ENCODE results near the gene PAPOLA. TPM values are rescaled to one million over a fixed set of nuclear protein-coding genes. Genes with fewer than 3 reads are reported as not detected.

Gene PAPOLA
- total RNA-seq, 1 experiment from 2014 or later, result 223 TPM

DNA sequence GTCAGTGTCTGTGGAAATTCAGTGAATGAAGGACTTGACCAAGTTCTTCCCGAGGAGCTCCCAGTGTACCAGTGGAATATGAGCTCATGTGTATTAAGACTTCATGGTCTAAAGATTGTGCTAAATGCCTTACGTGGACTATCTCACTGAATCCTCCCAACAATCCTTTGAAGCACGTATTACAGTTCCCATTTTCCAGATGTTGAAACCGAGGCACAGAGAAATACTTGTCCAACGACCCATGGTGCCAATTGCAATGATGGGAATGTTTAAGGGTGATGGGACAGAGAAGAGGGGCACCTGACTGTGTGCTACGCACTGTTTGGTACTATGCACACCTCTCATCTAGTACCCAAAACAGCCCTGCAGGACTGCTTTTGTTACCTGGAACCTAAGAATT is 77.2 kb downstream of the PAPOLA start:
- Histone ChIP-seq H3K9me3 (ENCODE audit: control insufficient read depth in 1 of 2, insufficient read depth in 1 of 2, low read depth in 1 of 2, low read length in 2 of 2) (no peaks in the 10 kb centered on the region), H3K9ac (ENCODE audit: low read length) (no peak overlapping the region), H3K36me3 (ENCODE audit: control insufficient read depth in 1 of 2, insufficient read depth in 2 of 2, low read length in 2 of 2) (no peaks in the 10 kb centered on the region), H4K20me1 (ENCODE audit: insufficient read depth) (no peaks in the 10 kb centered on the region), H3K4me3 (replicated peaks in 1 of 2; ENCODE audit: low read depth in 1 of 2, low read length in 2 of 2) (no peak overlapping the region), H3K4me2 (ENCODE audit: low read length) (no peak overlapping the region), H3K4me1 (ENCODE audit: control insufficient read depth in 1 of 2, insufficient read depth in 2 of 2, low read length in 2 of 2) (peaks cover 0 to 1% of the 10 kb centered on the region in 2 experiments; a peak in 1 of 4 replicates), H3K27me3 (ENCODE audit: insufficient read depth, low read length) (no peaks in the 10 kb centered on the region), H3K27ac (ENCODE audit: low read depth, low read length) (no peak overlapping the region), H3K79me2 (ENCODE audit: insufficient read depth, low read length) (no peaks in the 10 kb centered on the region), H2AFZ (ENCODE audit: low read depth, low read length, poor library complexity, severe bottlenecking) (no peak overlapping the region), H3K9me2 (ENCODE audit: insufficient read depth) (no peaks in the 10 kb centered on the region)
- ChIA-PET RAD21 (ENCODE audit: low non-redundant PET in 1 of 2, low total read pairs in 2 of 2, uncharacterized antibody in 2 of 2, unreplicated experiment in 2 of 2) (no interaction called here), CTCF (interaction anchor here (1.5 kb wide), 1 partner anchor 12 kb away, joined by 4 read pairs; no protein-coding TSS in a partner anchor), POLR2A (no interaction called here)
- no peak for DNase-seq (ENCODE audit: low read depth, low spot score)
- no TSS peak for BruUV-seq (replicated peaks)
- intact Hi-C loops (cut with micrococcal nuclease), result no loop called here
- TF ChIP-seq, protein P1, sequence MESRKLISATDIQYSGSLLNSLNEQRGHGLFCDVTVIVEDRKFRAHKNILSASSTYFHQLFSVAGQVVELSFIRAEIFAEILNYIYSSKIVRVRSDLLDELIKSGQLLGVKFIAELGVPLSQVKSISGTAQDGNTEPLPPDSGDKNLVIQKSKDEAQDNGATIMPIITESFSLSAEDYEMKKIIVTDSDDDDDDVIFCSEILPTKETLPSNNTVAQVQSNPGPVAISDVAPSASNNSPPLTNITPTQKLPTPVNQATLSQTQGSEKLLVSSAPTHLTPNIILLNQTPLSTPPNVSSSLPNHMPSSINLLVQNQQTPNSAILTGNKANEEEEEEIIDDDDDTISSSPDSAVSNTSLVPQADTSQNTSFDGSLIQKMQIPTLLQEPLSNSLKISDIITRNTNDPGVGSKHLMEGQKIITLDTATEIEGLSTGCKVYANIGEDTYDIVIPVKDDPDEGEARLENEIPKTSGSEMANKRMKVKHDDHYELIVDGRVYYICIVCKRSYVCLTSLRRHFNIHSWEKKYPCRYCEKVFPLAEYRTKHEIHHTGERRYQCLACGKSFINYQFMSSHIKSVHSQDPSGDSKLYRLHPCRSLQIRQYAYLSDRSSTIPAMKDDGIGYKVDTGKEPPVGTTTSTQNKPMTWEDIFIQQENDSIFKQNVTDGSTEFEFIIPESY (IDR thresholded peaks at IDR 0.05; ENCODE audit: extremely low read depth, insufficient replicate concordance, low read length), result no peak
- TF ChIP-seq CBX3 (IDR thresholded peaks at IDR 0.05; ENCODE audit: low read depth) (no peak), SIN3A (IDR thresholded peaks at IDR 0.05; ENCODE audit: low read depth) (no peak), TCF7L2 (IDR thresholded peaks at IDR 0.05; ENCODE audit: borderline replicate concordance, extremely low read depth, insufficient read depth, insufficient read length) (no peak), ELF1 (IDR thresholded peaks at IDR 0.05; ENCODE audit: borderline replicate concordance, low read depth) (no peak), POLR2A (IDR thresholded peaks at IDR 0.05; ENCODE audit: borderline replicate concordance, extremely low read depth, insufficient read depth, insufficient read length) (no peak), FOSL1 (IDR thresholded peaks at IDR 0.05; ENCODE audit: low read depth) (no peak), YY1 (IDR thresholded peaks at IDR 0.05; ENCODE audit: extremely low read depth, insufficient replicate concordance, low read depth, low read length) (no peak), ZNF274 (IDR thresholded peaks at IDR 0.05; ENCODE audit: low read depth, low read length) (no peak)
- TF ChIP-seq, protein P2, sequence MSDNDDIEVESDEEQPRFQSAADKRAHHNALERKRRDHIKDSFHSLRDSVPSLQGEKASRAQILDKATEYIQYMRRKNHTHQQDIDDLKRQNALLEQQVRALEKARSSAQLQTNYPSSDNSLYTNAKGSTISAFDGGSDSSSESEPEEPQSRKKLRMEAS (IDR thresholded peaks at IDR 0.05), result no peak
- TF ChIP-seq, protein P3, sequence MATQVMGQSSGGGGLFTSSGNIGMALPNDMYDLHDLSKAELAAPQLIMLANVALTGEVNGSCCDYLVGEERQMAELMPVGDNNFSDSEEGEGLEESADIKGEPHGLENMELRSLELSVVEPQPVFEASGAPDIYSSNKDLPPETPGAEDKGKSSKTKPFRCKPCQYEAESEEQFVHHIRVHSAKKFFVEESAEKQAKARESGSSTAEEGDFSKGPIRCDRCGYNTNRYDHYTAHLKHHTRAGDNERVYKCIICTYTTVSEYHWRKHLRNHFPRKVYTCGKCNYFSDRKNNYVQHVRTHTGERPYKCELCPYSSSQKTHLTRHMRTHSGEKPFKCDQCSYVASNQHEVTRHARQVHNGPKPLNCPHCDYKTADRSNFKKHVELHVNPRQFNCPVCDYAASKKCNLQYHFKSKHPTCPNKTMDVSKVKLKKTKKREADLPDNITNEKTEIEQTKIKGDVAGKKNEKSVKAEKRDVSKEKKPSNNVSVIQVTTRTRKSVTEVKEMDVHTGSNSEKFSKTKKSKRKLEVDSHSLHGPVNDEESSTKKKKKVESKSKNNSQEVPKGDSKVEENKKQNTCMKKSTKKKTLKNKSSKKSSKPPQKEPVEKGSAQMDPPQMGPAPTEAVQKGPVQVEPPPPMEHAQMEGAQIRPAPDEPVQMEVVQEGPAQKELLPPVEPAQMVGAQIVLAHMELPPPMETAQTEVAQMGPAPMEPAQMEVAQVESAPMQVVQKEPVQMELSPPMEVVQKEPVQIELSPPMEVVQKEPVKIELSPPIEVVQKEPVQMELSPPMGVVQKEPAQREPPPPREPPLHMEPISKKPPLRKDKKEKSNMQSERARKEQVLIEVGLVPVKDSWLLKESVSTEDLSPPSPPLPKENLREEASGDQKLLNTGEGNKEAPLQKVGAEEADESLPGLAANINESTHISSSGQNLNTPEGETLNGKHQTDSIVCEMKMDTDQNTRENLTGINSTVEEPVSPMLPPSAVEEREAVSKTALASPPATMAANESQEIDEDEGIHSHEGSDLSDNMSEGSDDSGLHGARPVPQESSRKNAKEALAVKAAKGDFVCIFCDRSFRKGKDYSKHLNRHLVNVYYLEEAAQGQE (IDR thresholded peaks at IDR 0.05; ENCODE audit: low read depth), result no peak
- ATAC-seq, result no peak

All from HCT116 (cell line).